ENCODE data around the gene PFKL.

Gene PFKL

GRCh38 chr21:44299458-44300261, at the start of gene PFKL:
PFKL (plus strand) TSS chr21:44300053; CDS start chr21:44300106, 53 bp downstream.
- peak; percentile 62 for DNase-seq

- DNase-seq = no peak
These were observed 45.8 kb upstream of the PFKL start for GRCh38 chr21:44253832-44254710.

- no peak for DNase-seq
These were observed 44.3 kb upstream of the PFKL start for GRCh38 chr21:44255511-44255981.

- DNase-seq = no peak
These were observed 41.7 kb upstream of the PFKL start for GRCh38 chr21:44258056-44258725.

GRCh38 chr21:44259082-44259705, 40.7 kb upstream of the PFKL start:
- DNase-seq = no peak

GRCh38 chr21:44260066-44260465, 39.8 kb upstream of the PFKL start:
- no peak for DNase-seq

- DNase-seq = no peak
These were observed 38.8 kb upstream of the PFKL start for GRCh38 chr21:44260791-44261631.

GRCh38 chr21:44261675-44262295, 38.1 kb upstream of the PFKL start, which contains the start of gene DNMT3L:
DNMT3L (minus strand) TSS chr21:44261897; CDS start chr21:44261259, 638 bp downstream.
- no peak for DNase-seq

- no peak for DNase-seq
These were observed 37.4 kb upstream of the PFKL start for GRCh38 chr21:44262338-44263056.

GRCh38 chr21:44263221-44263760, 36.6 kb upstream of the PFKL start:
- DNase-seq = no peak

- no peak for DNase-seq
These were observed 36.1 kb upstream of the PFKL start for GRCh38 chr21:44263768-44264167.

- no peak for DNase-seq
These were observed 34.1 kb upstream of the PFKL start for GRCh38 chr21:44265734-44266270.

- DNase-seq = no peak
These were observed 32.2 kb upstream of the PFKL start for GRCh38 chr21:44267655-44268142.

- no peak for DNase-seq
These were observed 30.8 kb upstream of the PFKL start for GRCh38 chr21:44269090-44269489.

- no peak for DNase-seq
These were observed 28.1 kb upstream of the PFKL start for GRCh38 chr21:44271558-44272283.

- no peak for DNase-seq
These were observed 27.5 kb upstream of the PFKL start for GRCh38 chr21:44272284-44272858.

GRCh38 chr21:44273046-44273445, 26.8 kb upstream of the PFKL start:
- no peak for DNase-seq

GRCh38 chr21:44275041-44275440, 24.8 kb upstream of the PFKL start:
- DNase-seq = no peak

Data from midbrain (tissue), 1 donor.